GM18909 (cell line): Measurements from ENCODE around the gene FLRT1.

ENCODE experiments used
- ATAC-seq: cut with Tn5 transposase; IDR thresholded peaks from one replicate; pipeline ENCODE4 v1.9.1; 2021; ENCODE audit warnings: mild to moderate bottlenecking; ENCODE audit not compliant: unreplicated experiment, poor library complexity

FLRT1 gene

DNA sequence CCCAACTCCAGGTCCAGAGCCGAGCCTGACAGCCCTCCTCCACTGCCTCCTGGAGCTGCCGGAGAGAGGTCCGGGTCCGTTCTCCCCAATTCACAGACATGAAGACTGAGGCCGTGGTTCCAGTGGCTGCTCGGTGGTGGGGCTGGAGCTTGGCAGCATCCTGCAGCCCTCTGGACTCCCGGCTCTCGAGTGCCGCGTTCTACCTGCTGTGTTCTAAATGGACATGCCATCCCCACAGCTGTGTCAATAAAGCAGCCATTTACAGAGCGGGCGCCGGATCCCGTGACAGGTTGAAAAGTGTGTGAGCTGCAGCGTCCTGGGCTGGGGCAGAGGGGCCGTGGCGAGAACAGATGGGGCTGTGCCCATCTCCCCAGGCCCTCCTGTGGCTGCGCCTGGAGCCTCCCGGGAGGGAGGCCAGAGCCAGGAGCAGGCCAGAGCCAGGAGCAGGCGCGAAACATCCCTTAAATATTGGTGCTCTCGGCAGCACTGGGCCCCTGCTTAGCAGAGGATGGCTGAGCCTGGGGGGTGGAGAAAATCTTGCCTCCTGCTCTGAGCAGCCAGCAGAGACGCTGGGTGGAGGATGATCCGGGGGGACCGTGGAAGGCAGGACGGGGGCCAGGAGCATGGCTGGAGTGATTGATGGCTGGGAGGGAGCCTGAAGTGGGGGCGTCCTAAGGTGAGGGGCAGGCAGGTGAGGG is 46.2 kb downstream of the FLRT1 start:
- ATAC-seq = no peak

DNA sequence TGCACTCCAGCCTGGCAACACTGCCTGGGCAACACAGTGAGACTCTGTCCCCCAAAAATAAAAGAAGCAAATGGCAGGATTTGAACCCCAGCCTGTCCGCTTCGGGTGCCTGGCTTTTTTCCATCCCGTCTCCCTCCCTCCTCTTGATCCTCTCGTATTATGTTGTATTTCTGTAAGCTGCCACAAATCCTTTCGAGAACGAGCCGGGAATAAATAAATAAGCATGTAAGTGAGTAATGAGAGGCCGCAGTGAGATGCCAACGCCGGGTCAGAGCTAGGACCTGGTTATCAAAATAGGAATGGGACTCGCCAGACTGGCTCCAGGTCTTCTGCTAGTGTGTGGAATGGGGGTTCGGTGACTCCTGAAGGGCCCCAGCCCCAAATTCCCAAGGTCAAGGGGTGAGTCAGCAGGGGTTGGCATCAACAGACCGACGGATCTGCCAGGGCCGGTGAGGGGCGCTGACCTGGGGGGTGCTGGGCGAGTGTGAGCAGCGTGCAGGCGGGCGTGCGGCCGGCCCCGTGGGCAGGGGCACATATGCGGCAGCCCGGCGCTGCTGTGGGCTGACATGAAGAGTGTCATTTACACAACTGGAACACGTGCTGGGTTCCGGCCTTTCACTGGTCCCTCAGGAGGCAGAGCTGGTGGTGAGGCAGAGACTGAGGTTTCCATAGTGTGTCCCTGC is 47.8 kb downstream of the FLRT1 start:
- no peak for ATAC-seq

DNA sequence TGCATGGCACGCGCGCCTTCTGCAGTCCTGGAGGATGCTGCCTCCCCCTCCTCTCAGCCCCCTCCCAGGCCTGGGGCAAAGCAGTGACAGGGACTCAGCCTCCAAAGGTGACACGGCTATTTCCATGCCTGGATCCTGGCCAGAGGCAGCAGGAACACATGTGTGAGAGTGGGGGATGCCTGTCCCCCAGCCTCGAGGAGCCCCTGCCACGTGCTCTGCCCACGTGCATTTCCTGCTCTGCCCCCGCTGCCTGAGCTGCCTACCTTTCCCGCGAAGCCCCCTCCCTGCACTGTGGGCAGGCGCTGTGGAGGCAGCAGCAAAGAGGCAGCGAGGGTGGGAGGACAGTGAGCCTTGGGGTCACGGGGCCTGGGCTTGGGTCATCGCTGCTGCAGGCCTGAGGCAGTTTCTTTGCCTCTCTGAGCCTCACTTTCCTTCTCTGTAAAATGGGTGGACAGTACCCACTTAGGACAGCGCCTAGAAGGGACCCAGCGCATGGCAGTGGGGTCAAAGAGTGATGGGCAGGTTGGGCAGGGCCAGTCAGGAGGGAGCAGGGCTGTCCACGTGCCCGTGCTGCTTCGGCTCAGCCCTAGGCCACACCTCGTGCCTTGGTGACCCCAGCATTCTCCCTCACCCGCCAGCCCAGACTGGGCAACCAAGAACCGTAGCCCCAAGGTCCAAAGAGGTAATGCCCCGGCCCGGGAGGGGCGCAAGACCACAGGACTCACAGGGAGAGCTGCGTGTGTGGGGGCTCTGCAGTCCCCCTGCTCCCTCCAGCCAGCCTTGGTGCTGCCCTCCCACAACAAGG is 48.6 kb downstream of the FLRT1 start:
- ATAC-seq = no peak

DNA sequence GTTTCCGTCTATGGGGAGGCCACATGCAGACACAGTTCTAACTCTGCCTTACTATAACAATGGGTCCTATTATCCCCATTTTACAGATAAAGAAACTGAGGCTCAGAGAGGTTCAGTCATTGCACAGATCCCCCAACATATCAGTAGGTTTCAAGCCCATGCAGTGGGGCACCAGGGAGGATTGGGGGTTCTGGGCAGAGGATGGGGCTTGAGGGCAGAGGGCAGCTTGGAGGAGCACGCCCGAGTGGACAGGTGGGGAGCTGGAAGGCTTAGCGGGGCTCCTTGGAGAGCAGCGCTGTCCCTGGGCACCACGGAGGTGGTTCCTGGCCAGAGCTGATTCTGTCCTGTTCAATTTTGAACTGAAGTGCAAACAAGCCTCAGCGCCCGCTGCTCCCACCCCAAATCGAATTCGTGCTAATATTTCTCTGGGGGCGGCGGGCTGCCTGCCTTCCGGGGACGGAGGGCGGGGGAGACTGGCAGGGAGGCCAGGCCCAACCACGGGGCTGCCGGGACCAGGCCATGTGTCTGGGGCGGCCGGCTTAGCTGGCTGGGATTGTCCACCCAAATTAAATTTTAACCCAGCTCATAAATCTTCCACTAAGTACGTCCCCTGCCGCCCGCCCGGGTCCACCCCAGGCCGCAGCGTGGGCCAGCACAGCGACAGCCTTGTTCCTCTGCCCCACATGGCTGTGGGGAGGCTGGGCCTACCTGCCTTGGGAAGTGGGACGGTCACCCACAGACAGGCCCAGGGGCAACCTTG is 49.4 kb downstream of the FLRT1 start:
- ATAC-seq = no peak
